Astrocyte of the cerebellum (primary cell): ENCODE data around the gene ARHGAP15.

Experiments
- DNase-seq: peaks from one replicate; pipeline ENCODE4 v3.0.0-alpha.2; 2011; ENCODE audit warnings: low read depth
- H3K4me3 ChIP-seq: 2 replicates; pipeline ENCODE4 v1.5.1; 2011; ENCODE audit warnings: mild to moderate bottlenecking, low read depth, low read length, moderate library complexity
- in situ Hi-C: cut with HindIII; loops from 2 replicates; pipeline ENCODE4 v1.10.0; 2017; ENCODE audit warnings: low sequenced_read_pairs
- TF ChIP-seq, protein P1 (sequence below): IDR thresholded peaks from 2 replicates; pipeline ENCODE4 v1.5.1; 2012; ENCODE audit warnings: low read length, low read depth, moderate library complexity, mild to moderate bottlenecking; ENCODE audit errors: missing control alignments

Gene ARHGAP15

DNA sequence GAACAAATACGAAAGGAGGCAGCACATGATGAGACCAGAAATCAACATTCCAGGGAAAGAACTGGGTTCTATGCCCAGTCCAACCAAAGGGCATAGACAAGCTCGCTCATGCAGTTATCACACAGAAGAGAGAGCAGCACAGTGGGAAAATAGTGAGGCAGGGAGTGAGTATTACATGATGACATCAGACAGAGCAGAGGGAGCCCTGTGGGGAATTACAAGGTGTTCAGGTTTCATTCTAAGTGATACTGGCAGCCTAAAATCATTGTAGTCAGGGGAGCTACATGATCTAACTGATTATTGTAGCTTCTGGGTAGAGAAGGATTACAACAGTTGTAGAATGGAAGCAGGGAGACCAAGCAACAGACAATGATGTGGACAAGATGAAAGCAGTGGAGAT is 658.5 kb downstream of the ARHGAP15 start:
- in situ Hi-C loops = no loop called here
- DNase-seq = no peak
- H3K4me3 ChIP-seq = no peak overlapping the region
- TF ChIP-seq, protein P1, sequence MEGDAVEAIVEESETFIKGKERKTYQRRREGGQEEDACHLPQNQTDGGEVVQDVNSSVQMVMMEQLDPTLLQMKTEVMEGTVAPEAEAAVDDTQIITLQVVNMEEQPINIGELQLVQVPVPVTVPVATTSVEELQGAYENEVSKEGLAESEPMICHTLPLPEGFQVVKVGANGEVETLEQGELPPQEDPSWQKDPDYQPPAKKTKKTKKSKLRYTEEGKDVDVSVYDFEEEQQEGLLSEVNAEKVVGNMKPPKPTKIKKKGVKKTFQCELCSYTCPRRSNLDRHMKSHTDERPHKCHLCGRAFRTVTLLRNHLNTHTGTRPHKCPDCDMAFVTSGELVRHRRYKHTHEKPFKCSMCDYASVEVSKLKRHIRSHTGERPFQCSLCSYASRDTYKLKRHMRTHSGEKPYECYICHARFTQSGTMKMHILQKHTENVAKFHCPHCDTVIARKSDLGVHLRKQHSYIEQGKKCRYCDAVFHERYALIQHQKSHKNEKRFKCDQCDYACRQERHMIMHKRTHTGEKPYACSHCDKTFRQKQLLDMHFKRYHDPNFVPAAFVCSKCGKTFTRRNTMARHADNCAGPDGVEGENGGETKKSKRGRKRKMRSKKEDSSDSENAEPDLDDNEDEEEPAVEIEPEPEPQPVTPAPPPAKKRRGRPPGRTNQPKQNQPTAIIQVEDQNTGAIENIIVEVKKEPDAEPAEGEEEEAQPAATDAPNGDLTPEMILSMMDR = no peak

DNA sequence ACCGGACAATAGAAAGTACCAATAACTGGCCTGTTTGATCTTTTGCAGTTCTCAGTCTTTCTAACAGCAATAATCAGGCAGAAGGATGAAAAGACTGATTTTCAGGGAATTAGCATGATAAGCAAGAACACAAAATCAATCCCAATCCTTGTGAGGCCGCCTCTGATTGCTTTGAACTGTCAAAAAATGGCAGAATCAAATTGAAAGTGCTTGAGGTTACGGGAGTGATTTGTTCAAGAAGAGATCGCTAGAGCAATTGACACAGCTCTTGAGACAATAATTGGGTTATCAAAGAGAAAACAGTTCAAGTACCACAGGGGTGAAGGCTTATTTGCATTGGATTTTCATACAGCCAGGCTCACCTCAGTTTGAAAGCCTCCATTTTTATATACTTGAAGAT is 663.4 kb downstream of the ARHGAP15 start:
- TF ChIP-seq, protein P1 = no peak
- H3K4me3 ChIP-seq = no peak overlapping the region
- in situ Hi-C loops = no loop called here
- DNase-seq = no peak

DNA sequence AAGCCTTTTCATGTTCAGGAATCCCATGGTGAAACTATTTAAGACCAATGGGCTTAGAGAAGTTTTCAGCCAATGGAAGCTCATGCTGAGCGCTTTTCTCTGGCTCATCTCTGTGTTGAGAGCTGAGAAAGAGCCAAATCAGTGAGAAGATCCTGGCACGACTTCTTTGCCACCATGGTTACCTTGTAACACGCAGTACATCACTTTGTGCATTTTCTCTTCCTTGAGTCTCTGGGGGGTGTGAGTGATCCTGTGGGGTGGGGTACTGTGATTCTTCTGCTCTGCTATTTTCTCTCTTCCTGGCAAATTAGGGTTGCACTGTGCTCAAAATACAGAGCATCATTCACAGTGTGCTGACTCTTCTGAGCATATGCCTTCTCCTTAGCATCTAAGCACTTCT is 664.2 kb downstream of the ARHGAP15 start:
- no peak for DNase-seq
- in situ Hi-C loops = no loop called here
- TF ChIP-seq, protein P1 = no peak
- no peak overlapping the region for H3K4me3 ChIP-seq

DNA sequence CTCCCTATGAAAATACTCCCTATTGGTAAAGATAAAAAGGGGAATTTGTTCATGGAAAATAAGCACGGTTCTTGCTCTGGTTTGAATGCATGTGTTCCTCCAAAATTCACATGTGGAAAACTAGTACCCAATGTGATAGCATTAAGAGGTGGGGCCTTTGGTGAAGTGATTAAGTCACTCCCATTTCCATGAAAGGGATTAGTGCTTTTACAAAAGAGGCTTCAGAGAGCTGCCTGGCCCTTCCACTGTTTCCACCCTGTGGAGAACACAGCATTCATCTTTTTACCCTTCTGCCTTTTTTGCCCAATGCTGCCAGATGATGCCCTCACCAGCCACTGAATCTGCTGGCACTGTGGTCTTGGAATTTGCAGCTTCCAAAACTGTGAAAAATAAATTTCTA is 666.8 kb downstream of the ARHGAP15 start:
- DNase-seq = no peak
- TF ChIP-seq, protein P1 = no peak
- in situ Hi-C loops = no loop called here
- no peak overlapping the region for H3K4me3 ChIP-seq

DNA sequence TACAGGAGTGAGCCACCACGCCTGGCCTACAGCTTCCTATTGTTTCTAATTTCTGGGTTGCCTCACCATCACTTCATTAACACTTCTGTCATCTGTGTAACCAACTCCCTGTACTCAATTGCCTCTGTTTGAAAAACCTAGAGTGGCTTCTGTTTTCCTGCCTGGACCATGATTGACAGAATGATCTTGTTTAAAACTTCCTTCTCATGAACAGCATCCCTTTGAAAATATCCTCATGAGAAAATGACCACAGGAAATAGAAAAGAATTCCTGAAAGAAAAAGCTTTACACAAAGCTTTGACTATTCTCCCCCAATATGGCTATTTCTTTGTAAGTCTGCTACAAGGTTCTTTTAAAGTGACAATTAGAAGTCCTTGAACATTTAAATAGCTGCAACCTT is 672.3 kb downstream of the ARHGAP15 start:
- TF ChIP-seq, protein P1 = no peak
- in situ Hi-C loops = no loop called here
- H3K4me3 ChIP-seq = no peak overlapping the region
- DNase-seq = no peak

DNA sequence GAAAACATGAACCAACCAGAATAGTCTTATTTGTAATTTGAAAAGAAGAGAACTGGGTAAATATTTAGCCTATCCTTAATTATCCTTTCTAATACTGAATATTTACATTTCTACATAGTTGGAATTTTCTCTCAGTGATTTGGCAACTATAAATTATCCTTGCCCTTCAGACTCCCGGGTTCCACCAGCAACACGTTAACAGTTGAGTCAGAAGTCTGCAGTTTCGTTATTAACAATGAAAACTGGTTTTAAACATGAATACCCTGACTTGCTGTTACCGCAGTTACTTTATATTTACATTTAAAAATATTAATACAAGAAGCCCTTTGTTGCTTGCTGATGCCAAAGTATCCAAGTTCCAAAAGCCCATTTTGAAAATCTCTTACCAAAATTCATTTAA is 673.0 kb downstream of the ARHGAP15 start:
- in situ Hi-C loops = no loop called here
- no peak overlapping the region for H3K4me3 ChIP-seq
- DNase-seq = no peak
- TF ChIP-seq, protein P1 = no peak

DNA sequence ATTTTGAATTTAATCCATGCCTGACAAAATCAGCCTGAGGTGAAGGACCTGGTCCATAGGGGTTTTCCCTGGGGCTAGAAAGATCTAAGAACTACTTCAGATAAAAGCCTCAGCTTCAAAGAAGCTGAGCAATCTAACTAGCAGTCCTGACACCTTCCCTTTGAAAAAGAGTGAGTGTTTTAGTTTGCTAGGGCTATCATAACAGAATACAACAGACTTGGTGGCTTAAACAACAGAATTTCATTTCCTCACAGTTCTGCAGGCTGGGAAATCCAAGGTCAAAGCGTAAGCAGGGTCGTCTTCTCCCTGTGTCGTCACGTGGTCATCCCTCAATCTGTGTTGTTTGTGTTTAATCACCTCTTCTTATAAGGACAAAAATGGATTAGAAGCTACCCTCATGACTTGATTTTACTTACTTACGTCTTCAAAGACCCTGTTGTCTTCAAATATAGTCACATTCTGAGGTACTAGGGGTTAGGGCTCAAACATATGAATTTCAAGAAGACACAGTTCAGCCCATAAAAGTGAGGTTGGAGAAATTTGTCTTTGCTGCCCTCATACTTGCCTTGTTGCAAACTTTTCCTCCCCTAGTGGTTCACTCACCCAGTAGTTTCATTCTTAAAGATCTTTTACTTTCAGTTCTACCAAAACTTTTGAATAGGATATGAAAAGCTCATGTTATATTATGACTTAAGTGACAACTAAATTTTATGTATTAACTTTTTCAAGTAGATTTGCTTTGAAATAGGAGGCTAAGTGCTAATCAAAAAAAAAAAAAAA is 673.8 kb downstream of the ARHGAP15 start:
- in situ Hi-C loops = no loop called here
- DNase-seq = no peak
- TF ChIP-seq, protein P1 = no peak
- no peak overlapping the region for H3K4me3 ChIP-seq
